KOPT-K1 (cell line): ENCODE results near the gene RIMOC1.

Experiments used
- H3K27ac ChIP-seq: fragments of 200-600 bp; sonication (generic); 2 replicates; pipeline ENCODE4 v1.5.1; 2016; ENCODE audit warnings: antibody characterized with exemption, mild to moderate bottlenecking, low read depth, low read length; ENCODE audit not compliant: poor library complexity, severe bottlenecking
- H3K36me3 ChIP-seq: fragments of 200-600 bp; sonication (generic); 2 replicates; pipeline ENCODE4 v1.5.1; 2017; ENCODE audit warnings: antibody characterized with exemption, mild to moderate bottlenecking, low read length, moderate library complexity; ENCODE audit not compliant: insufficient read depth
- H3K9me3 ChIP-seq: fragments of 200-600 bp; sonication (generic); 2 replicates; pipeline ENCODE4 v1.5.1; 2017; ENCODE audit warnings: antibody characterized with exemption, low read length, mild to moderate bottlenecking; ENCODE audit not compliant: insufficient read depth, poor library complexity, severe bottlenecking

Gene RIMOC1

GRCh38 chr5:41903892-41904799 lies at the start of gene RIMOC1:
TSS of gene RIMOC1 (plus strand) at chr5:41904344. CDS start at chr5:41904368, 24 bp downstream.
- peaks cover 25% of the 10 kb centered on the region for H3K36me3 ChIP-seq
- H3K9me3 ChIP-seq, result no peaks in the 10 kb centered on the region
- H3K27ac ChIP-seq, result peak within 1 kb of the TSS; percentile 71

- Histone ChIP-seq H3K36me3 (peaks cover 100% of the 10 kb centered on the region), H3K9me3 (no peaks in the 10 kb centered on the region), H3K27ac (no peak overlapping the region)
Measured at GRCh38 chr5:41856644-41857491, 47.3 kb upstream of the RIMOC1 start.

GRCh38 chr5:41857989-41858388 lies 46.2 kb upstream of the RIMOC1 start:
- H3K36me3 ChIP-seq, result peaks cover 93% of the 10 kb centered on the region
- no peaks in the 10 kb centered on the region for H3K9me3 ChIP-seq
- no peak overlapping the region for H3K27ac ChIP-seq

GRCh38 chr5:41858890-41859289 lies 45.3 kb upstream of the RIMOC1 start:
- H3K9me3 ChIP-seq, result no peaks in the 10 kb centered on the region
- peaks cover 84% of the 10 kb centered on the region for H3K36me3 ChIP-seq
- H3K27ac ChIP-seq, result no peak overlapping the region

GRCh38 chr5:41863871-41864486 lies 40.2 kb upstream of the RIMOC1 start:
- H3K9me3 ChIP-seq, result no peaks in the 10 kb centered on the region
- peaks cover 40% of the 10 kb centered on the region for H3K36me3 ChIP-seq
- H3K27ac ChIP-seq, result no peak overlapping the region

GRCh38 chr5:41869151-41869723 lies 34.9 kb upstream of the RIMOC1 start:
- H3K27ac ChIP-seq, result peak overlapping the region; percentile 88

GRCh38 chr5:41869724-41870626 lies 34.2 kb upstream of the RIMOC1 start, which contains the start of gene OXCT1:
TSS of gene OXCT1 (minus strand) at chr5:41870425. CDS start at chr5:41870358, 67 bp downstream.
- Histone ChIP-seq H3K36me3 (peaks cover 8% of the 10 kb centered on the region; the same call in 1 of the 2 replicates), H3K9me3 (no peaks in the 10 kb centered on the region), H3K27ac (peak within 1 kb of the TSS; percentile 88)

More at GRCh38 chr5:41869151-41869723, 34.9 kb upstream of the RIMOC1 start:
- H3K9me3 ChIP-seq, result no peaks in the 10 kb centered on the region
- peaks cover 8% of the 10 kb centered on the region; the same call in 1 of the 2 replicates for H3K36me3 ChIP-seq

- Histone ChIP-seq H3K36me3 (peaks cover 8% of the 10 kb centered on the region; the same call in 1 of the 2 replicates), H3K27ac (peak overlapping the region; percentile 88), H3K9me3 (no peaks in the 10 kb centered on the region)
Measured at GRCh38 chr5:41870627-41871048, 33.5 kb upstream of the RIMOC1 start.

- H3K9me3 ChIP-seq, result no peaks in the 10 kb centered on the region
- no peak overlapping the region for H3K27ac ChIP-seq
Measured at GRCh38 chr5:41871852-41872251, 32.3 kb upstream of the RIMOC1 start.

GRCh38 chr5:41874512-41875060 lies 29.6 kb upstream of the RIMOC1 start:
- no peaks in the 10 kb centered on the region for H3K36me3 ChIP-seq
- no peaks in the 10 kb centered on the region for H3K9me3 ChIP-seq
- no peak overlapping the region for H3K27ac ChIP-seq

More at GRCh38 chr5:41871852-41872251, 32.3 kb upstream of the RIMOC1 start:
- H3K36me3 ChIP-seq, result peaks cover 1% of the 10 kb centered on the region; the same call in 1 of the 2 replicates

GRCh38 chr5:41875121-41875520 lies 29.0 kb upstream of the RIMOC1 start:
- Histone ChIP-seq H3K9me3 (no peaks in the 10 kb centered on the region), H3K36me3 (no peaks in the 10 kb centered on the region), H3K27ac (no peak overlapping the region)

- Histone ChIP-seq H3K9me3 (no peaks in the 10 kb centered on the region), H3K27ac (no peak overlapping the region), H3K36me3 (no peaks in the 10 kb centered on the region)
Measured at GRCh38 chr5:41876678-41877077, 27.5 kb upstream of the RIMOC1 start.

- Histone ChIP-seq H3K27ac (no peak overlapping the region), H3K9me3 (no peaks in the 10 kb centered on the region), H3K36me3 (no peaks in the 10 kb centered on the region)
Measured at GRCh38 chr5:41877408-41877807, 26.7 kb upstream of the RIMOC1 start.
